K562 (cell line): ENCODE data around the gene RNGTT. TPM values are rescaled to one million over a fixed set of nuclear protein-coding genes. Genes with fewer than 3 reads are reported as not detected.

ENCODE experiments used
- ATAC-seq: fragments of 200-7000 bp; cut with Tn5 transposase; 3 replicates; pipeline ENCODE4 v1.9.1; 2020; ENCODE audit warnings: moderate library complexity
- BruUV-seq: library from RNA; stranded (reverse); fragments of 400-500 nt; replicated peaks from 2 replicates; lab custom pipeline; 2021; lab: Mats Ljungman, UMichigan
- CTCF ChIA-PET: fragments of 300-600 bp; formaldehyde crosslinking; extraction: SDS; loops from one replicate; lab custom pipeline; 2021; ENCODE audit warnings: low intra/inter-chr PET ratio; lab: Yijun Ruan, JAX
- POLR2A ChIA-PET: fragments of 300-600, 350-650 bp; sonication (Branson Sonifier 250); formaldehyde crosslinking; extraction: SDS; loops from one replicate; lab custom pipeline; 2021; ENCODE audit warnings: antibody characterized with exemption, inconsistent platforms; lab: Yijun Ruan, JAX
- DNase-seq, 4 experiments: peaks; one replicate each; pipeline versions ENCODE4 v3.0.0 to v3.0.0-alpha.2; 2011 to 2018; ENCODE audit warnings: low spot score in 3 of 4, mixed read lengths in 3 of 4; ENCODE audit errors: extremely low read depth in 1 of 4
- FAIRE-seq: peaks from 2 replicates; lab custom pipeline; 2011; peaks lifted over from hg19 to GRCh38; lab: Jason Lieb, UNC
- H2AFZ ChIP-seq: 2 replicates; pipeline ENCODE4 v1.6.0; 2011; ENCODE audit warnings: low read depth, low read length, control low read depth, inconsistent platforms
- H3K27ac ChIP-seq: fragments of 200-600 bp; 3 replicates; pipeline ENCODE4 v1.8.0; 2011; ENCODE audit warnings: low read depth, mild to moderate bottlenecking, control low read depth, inconsistent platforms, low read length, moderate library complexity, mixed read lengths; ENCODE audit errors: extremely low read depth
- H3K27me3 ChIP-seq, 2 experiments: fragments of 300-600 bp in 1 of 2; 2 replicates in 1 of 2; 3 replicates in 1 of 2; pipeline versions ENCODE4 v1.6.0 to v1.8.0; 2011; ENCODE audit warnings: inconsistent platforms in 2 of 2, low read length in 2 of 2, mild to moderate bottlenecking in 1 of 2, mixed read lengths in 1 of 2, moderate library complexity in 1 of 2; ENCODE audit not compliant: control insufficient read depth in 2 of 2, insufficient read depth in 2 of 2
- H3K36me3 ChIP-seq: fragments of 300-600 bp; 3 replicates; pipeline ENCODE4 v1.8.0; 2011; ENCODE audit warnings: mild to moderate bottlenecking, low read length, inconsistent platforms; ENCODE audit not compliant: control insufficient read depth, insufficient read depth
- H3K4me1 ChIP-seq, 2 experiments: fragments of 200-600 bp in 1 of 2; replicated peaks in 1 of 2; 2 replicates in 1 of 2; 3 replicates in 1 of 2; pipeline versions ENCODE4 v1.5.1 to v1.8.0; 2011; ENCODE audit warnings: inconsistent platforms in 2 of 2, low read length in 2 of 2, mild to moderate bottlenecking in 1 of 2, mixed read lengths in 1 of 2, moderate library complexity in 1 of 2; ENCODE audit not compliant: control insufficient read depth in 2 of 2, insufficient read depth in 2 of 2
- H3K4me2 ChIP-seq: 2 replicates; pipeline ENCODE4 v1.6.1; 2011; ENCODE audit warnings: low read length, control low read depth, inconsistent platforms, mixed read lengths; ENCODE audit not compliant: insufficient read depth
- H3K4me3 ChIP-seq: fragments of 200-600 bp; sonication (generic), shearing (Covaris generic); 2 replicates; pipeline ENCODE4 v1.5.1; 2016; ENCODE audit warnings: control low read depth, inconsistent platforms
- H3K79me2 ChIP-seq: fragments of 200-600 bp; 3 replicates; pipeline ENCODE4 v1.8.0; 2011; ENCODE audit warnings: low read length, inconsistent platforms; ENCODE audit not compliant: control insufficient read depth, insufficient read depth
- H3K9ac ChIP-seq, 2 experiments: 2 replicates each; pipeline versions ENCODE4 v1.6.0 to v1.6.1; 2011; ENCODE audit warnings: low read depth in 2 of 2, low read length in 2 of 2, control low read depth in 1 of 2, inconsistent platforms in 1 of 2, mild to moderate bottlenecking in 1 of 2, mixed read lengths in 1 of 2; ENCODE audit not compliant: insufficient read depth in 1 of 2
- H3K9me1 ChIP-seq: one replicate; pipeline ENCODE4 v1.6.0; 2011; ENCODE audit warnings: inconsistent platforms, mild to moderate bottlenecking, low read length, moderate library complexity; ENCODE audit not compliant: control insufficient read depth, insufficient read depth
- H3K9me3 ChIP-seq: replicated peaks from 2 replicates; pipeline ENCODE4 v1.5.1; 2011; ENCODE audit warnings: low read depth, low read length, inconsistent platforms; ENCODE audit not compliant: control insufficient read depth, insufficient read depth
- H4K20me1 ChIP-seq: replicated peaks from 2 replicates; pipeline ENCODE4 v1.6.1; 2011; ENCODE audit warnings: low read length, inconsistent platforms, mixed read lengths; ENCODE audit not compliant: control insufficient read depth, insufficient read depth
- CEBPG ChIP-seq, 3 experiments: fragments of 200-800 bp in 1 of 3; sonication (Bioruptor generic) in 1 of 3; sonication (generic) in 1 of 3; formaldehyde crosslinking in 1 of 3; IDR thresholded peaks in 2 of 3; conservative IDR thresholded peaks in 1 of 3; 2 replicates each; pipeline versions ENCODE4 v1.6.1 to v1.8.0; 2016 to 2022; ENCODE audit warnings: missing compliant biosample characterization in 2 of 3, missing genetic modification characterization in 2 of 3, mild to moderate bottlenecking in 1 of 3, missing genetic modification reagents in 1 of 3
- ETV6 ChIP-seq, 3 experiments: fragments of 150-350 bp in 1 of 3; sonication (generic) in 1 of 3; formaldehyde crosslinking in 1 of 3; IDR thresholded peaks; 2 replicates each; pipeline versions ENCODE4 v1.6.1 to v1.8.0; 2014 to 2022; ENCODE audit warnings: borderline replicate concordance in 2 of 3, low read depth in 2 of 3, antibody characterized with exemption in 1 of 3, low read length in 1 of 3, mild to moderate bottlenecking in 1 of 3, missing genetic modification reagents in 1 of 3
- MBD1 ChIP-seq: fragments of 250-450 bp; sonication (Bioruptor Pico); IDR thresholded peaks from 2 replicates; pipeline ENCODE4 v1.8.0; 2022; ENCODE audit warnings: inconsistent platforms
- MBD2 ChIP-seq: sonication (generic); IDR thresholded peaks from 2 replicates; pipeline ENCODE4 v1.6.1; 2016; ENCODE audit warnings: low read depth, borderline replicate concordance
- NFIC ChIP-seq: fragments of 450-650 bp; IDR thresholded peaks from 2 replicates; pipeline ENCODE4 v1.6.1; 2017; ENCODE audit warnings: mild to moderate bottlenecking, inconsistent platforms
- NR4A1 ChIP-seq, 2 experiments: fragments of 250-450 bp in 1 of 2; fragments of 450-650 bp in 1 of 2; sonication (Bioruptor Pico) in 1 of 2; IDR thresholded peaks; 2 replicates each; pipeline versions ENCODE4 v1.4.0 to v1.6.1; 2016 to 2020; ENCODE audit warnings: mild to moderate bottlenecking in 2 of 2, missing compliant biosample characterization in 1 of 2, missing genetic modification characterization in 1 of 2, moderate library complexity in 1 of 2
- OTX1 ChIP-seq: fragments of 450-650 bp; formaldehyde crosslinking; IDR thresholded peaks from 2 replicates; pipeline ENCODE4 v1.4.0; 2022; ENCODE audit warnings: mild to moderate bottlenecking
- PTBP1 ChIP-seq: fragments of 200-400 bp; formaldehyde crosslinking; IDR thresholded peaks from 2 replicates; pipeline ENCODE4 v1.6.1; 2017; ENCODE audit warnings: low read depth, low read length
- SAP30 ChIP-seq: fragments of 200-600 bp; sonication (generic); IDR thresholded peaks from 2 replicates; pipeline ENCODE4 v1.6.1; 2012; ENCODE audit warnings: borderline replicate concordance, low read depth, mild to moderate bottlenecking, moderate library complexity, low read length, control low read depth, inconsistent platforms; ENCODE audit not compliant: insufficient read depth, poor library complexity, severe bottlenecking
- SIX5 ChIP-seq, 2 experiments: IDR thresholded peaks; 2 replicates each; pipeline ENCODE4 v1.6.1; 2011; ENCODE audit warnings: low read length in 2 of 2, borderline replicate concordance in 1 of 2, low read depth in 1 of 2, mild to moderate bottlenecking in 1 of 2, moderate library complexity in 1 of 2; ENCODE audit not compliant: insufficient read depth in 1 of 2
- TCF7L2 ChIP-seq: fragments of 150-350 bp; IDR thresholded peaks from 2 replicates; pipeline ENCODE4 v1.6.1; 2016; ENCODE audit warnings: low read depth, mild to moderate bottlenecking, low read length, moderate library complexity
- ZBED1 ChIP-seq: IDR thresholded peaks from 2 replicates; pipeline ENCODE4 v1.6.1; 2014
- ZEB2 ChIP-seq: fragments of 450-650 bp; IDR thresholded peaks from 2 replicates; pipeline ENCODE4 v1.6.1; 2016
- ZNF143 ChIP-seq: sonication (generic); formaldehyde crosslinking; IDR thresholded peaks from 2 replicates; pipeline ENCODE4 v1.9.0; 2022; ENCODE audit warnings: mild to moderate bottlenecking, missing genetic modification reagents
- ZNF280B ChIP-seq: fragments of 250-450 bp; sonication (Bioruptor Pico); IDR thresholded peaks from 2 replicates; pipeline ENCODE4 v1.5.1; 2021; ENCODE audit warnings: mild to moderate bottlenecking
- ZNF586 ChIP-seq: fragments of 450-650 bp; formaldehyde crosslinking; conservative IDR thresholded peaks from 2 replicates; pipeline ENCODE4 v1.4.0; 2020; ENCODE audit warnings: mild to moderate bottlenecking, moderate library complexity
- ZNF764 ChIP-seq: fragments of 250-450 bp; sonication (Bioruptor Pico); IDR thresholded peaks from 2 replicates; pipeline ENCODE4 v1.4.0; 2020; ENCODE audit warnings: low read depth, mild to moderate bottlenecking, moderate library complexity
- WGBS: fragments of 100-300 bp; shearing (Covaris generic); methylation state at CpG from one replicate; pipeline ENCODE4 v1.1.6; 2016; ENCODE audit warnings: low coverage, mixed read lengths; ENCODE audit not compliant: insufficient coverage; ENCODE audit errors: missing lambda C conversion rate; 5-methylcytosine and 5-hydroxymethylcytosine counted together
- in situ Hi-C: fragments of 300-500 bp; cut with MboI; formaldehyde crosslinking; loops from 4 replicates; pipeline ENCODE4 v1.15.0; 2018; ENCODE audit warnings: inconsistent platforms, mixed read lengths
- intact Hi-C: fragments of 100-400 bp; cut with micrococcal nuclease; formaldehyde crosslinking; loops from 2 replicates; pipeline ENCODE4 v1.14.2; 2022
- polyA plus RNA-seq, 8 experiments: library from polyadenylated mRNA; depleted of rRNA in 4 of 8; stranded (reverse) in 5 of 8; unstranded in 3 of 8; fragments of >200 nt; fragmentation: Nextera tagmentation in 2 of 8; fragmentation: Illumina TruSeq in 1 of 8; extraction: Ambion mirVana in 2 of 8; extraction: Trizol in 1 of 8; gene quantifications; 2 replicates each; pipeline versions ENCODE4 v1.2.1 to v1.2.3, GENCODE V29; 2011 to 2014; ENCODE audit warnings: inconsistent platforms in 1 of 8, missing spikeins in 1 of 8
- total RNA-seq, 7 experiments: library from RNA; depleted of rRNA in 6 of 7; stranded (reverse); fragments of >200 nt in 6 of 7; fragmentation: Illumina TruSeq in 2 of 7; extraction: Trizol in 2 of 7; gene quantifications; 2 replicates each; pipeline versions ENCODE4 v1.2.1 to v1.2.3, GENCODE V29; 2011 to 2021; ENCODE audit warnings: low replicate concordance in 1 of 7
- TF ChIP-seq, protein P1 (sequence below): fragments of 450-650 bp; IDR thresholded peaks from 2 replicates; pipeline ENCODE4 v1.6.1; 2016; ENCODE audit warnings: low read depth, mild to moderate bottlenecking, moderate library complexity

RNGTT gene
- total and polyA plus RNA-seq, 9 of the 15 experiments (the other 6 are each of a cell fraction or from before 2014, with no cell fraction given): 6.1 to 31.7 (median 19.5) TPM

GRCh38 chr6:88574031-88574430, 389.4 kb downstream of the RNGTT start (continued):
- TF ChIP-seq SIX5 (IDR thresholded peaks at IDR 0.05; ENCODE audit: borderline replicate concordance in 1 of 2, insufficient read depth in 1 of 2, low read depth in 1 of 2, low read length in 2 of 2): no peak
- TF ChIP-seq, protein P1, sequence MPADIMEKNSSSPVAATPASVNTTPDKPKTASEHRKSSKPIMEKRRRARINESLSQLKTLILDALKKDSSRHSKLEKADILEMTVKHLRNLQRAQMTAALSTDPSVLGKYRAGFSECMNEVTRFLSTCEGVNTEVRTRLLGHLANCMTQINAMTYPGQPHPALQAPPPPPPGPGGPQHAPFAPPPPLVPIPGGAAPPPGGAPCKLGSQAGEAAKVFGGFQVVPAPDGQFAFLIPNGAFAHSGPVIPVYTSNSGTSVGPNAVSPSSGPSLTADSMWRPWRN: no peak
- TF ChIP-seq MBD2: no peak
- no peak for TF ChIP-seq TCF7L2
- TF ChIP-seq ETV6 (IDR thresholded peaks at IDR 0.05; ENCODE audit: borderline replicate concordance in 1 of 2, low read depth in 2 of 2, low read length in 1 of 2): no peak
- no peak for TF ChIP-seq ETV6 (CRISPR knock-in tag; IDR thresholded peaks at IDR 0.05; ENCODE audit: borderline replicate concordance)
- no peak for TF ChIP-seq ZEB2
- no peak for TF ChIP-seq NR4A1 (CRISPR knock-in tag; IDR thresholded peaks at IDR 0.05)
- no peak for TF ChIP-seq NR4A1 (tag; IDR thresholded peaks at IDR 0.05)
- no peak for TF ChIP-seq ZNF764 (CRISPR knock-in tag)

GRCh38 chr6:88573561-88573960, 389.9 kb downstream of the RNGTT start:
- 0% methylated on average over 3 of the region's 3 CpGs for WGBS
- Histone ChIP-seq H4K20me1 (no peaks in the 10 kb centered on the region), H3K27ac (no peak overlapping the region), H3K4me2 (no peak overlapping the region), H3K79me2 (no peaks in the 10 kb centered on the region), H3K4me3 (no peak overlapping the region), H2AFZ (no peak overlapping the region), H3K36me3 (no peaks in the 10 kb centered on the region), H3K27me3 (peaks cover 0 to 18% of the 10 kb centered on the region in 2 experiments; a peak in 4 of 5 replicates), H3K9ac (no peak overlapping the region), H3K4me1 (no peaks in the 10 kb centered on the region), H3K9me3 (no peaks in the 10 kb centered on the region), H3K9me1 (no peaks in the 10 kb centered on the region)
- FAIRE-seq: no peak
- BruUV-seq: no TSS peak
- ChIA-PET POLR2A (no interaction called here), CTCF (no interaction called here)
- intact Hi-C loops: no loop called here
- in situ Hi-C loops: no loop called here
- no peak for ATAC-seq
- DNase-seq: no peak
- TF ChIP-seq ZBED1 (no peak), ZNF280B (CRISPR knock-in tag) (no peak), ZNF586 (CRISPR knock-in tag) (no peak), OTX1 (CRISPR knock-in tag) (no peak), CEBPG (CRISPR knock-in tag; IDR thresholded peaks at IDR 0.05) (no peak), CEBPG (tag; conservative IDR thresholded peaks at IDR 0.05 in 1 of 2, IDR thresholded peaks at IDR 0.05 in 1 of 2) (no peak), NFIC (no peak), MBD1 (no peak), SAP30 (no peak), ZNF143 (CRISPR knock-in tag) (no peak), PTBP1 (no peak)
